ENCODE results near the gene SYMPK. TPM values are rescaled to one million over a fixed set of nuclear protein-coding genes. Genes with fewer than 3 reads are reported as not detected.

The SYMPK gene
- total RNA-seq, 4 donors from 2014 or later = 28.4 to 36.6 (median 31.6) TPM

GRCh38 chr19:45774765-45775164 lies 88.2 kb downstream of the SYMPK start:
- no peaks in the 10 kb centered on the region for H3K27me3 ChIP-seq
- no peak for DNase-seq
- intact Hi-C loops (cut with DNase I) = no loop called here
- H3K4me1 ChIP-seq = peaks cover 15 to 37% (median 21%) of the 10 kb centered on the region in 3 donors
- TF ChIP-seq POLR2A (IDR thresholded peaks at IDR 0.05) (no peak), CTCF (IDR thresholded peaks at IDR 0.05) (peak in 1 of 6 experiments; percentile 15)
- no peak overlapping the region for H3K27ac ChIP-seq
- H3K36me3 ChIP-seq = peaks cover 14 to 53% (median 15%) of the 10 kb centered on the region in 3 donors
- no peak overlapping the region for H3K4me3 ChIP-seq
- no peaks in the 10 kb centered on the region for H3K9me3 ChIP-seq
- WGBS, 2 donors = 90 to 91% methylated on average over 7 to 9 of the region's 9 CpGs

- Histone ChIP-seq H3K27ac (no peak overlapping the region), H3K9me3 (no peaks in the 10 kb centered on the region), H3K4me3 (no peak overlapping the region), H3K27me3 (no peaks in the 10 kb centered on the region), H3K4me1 (peaks cover 5 to 25% (median 10%) of the 10 kb centered on the region in 3 donors), H3K36me3 (peaks cover 14 to 50% (median 15%) of the 10 kb centered on the region in 3 donors)
- TF ChIP-seq POLR2A (IDR thresholded peaks at IDR 0.05) (no peak), CTCF (IDR thresholded peaks at IDR 0.05) (no peak)
- intact Hi-C loops (cut with DNase I) = no loop called here
- DNase-seq = no peak
- WGBS, 2 donors = 34 to 40% methylated on average over 2 of the region's 2 CpGs
Observed at GRCh38 chr19:45773384-45773783, 89.6 kb downstream of the SYMPK start.

GRCh38 chr19:45772912-45773311 lies 90.0 kb downstream of the SYMPK start:
- H3K36me3 ChIP-seq = peaks cover 14 to 46% (median 15%) of the 10 kb centered on the region in 3 donors
- H3K4me3 ChIP-seq = no peak overlapping the region
- no peak overlapping the region for H3K27ac ChIP-seq
- H3K27me3 ChIP-seq = peaks cover 0 to under 1% (median 0%) of the 10 kb centered on the region in 4 donors
- DNase-seq = no peak
- WGBS, 2 donors = 80% methylated on average over 1 of the region's 3 CpGs; no CpG with 5 or more reads in 1 of the 2 donors
- intact Hi-C loops (cut with DNase I) = no loop called here
- TF ChIP-seq CTCF (IDR thresholded peaks at IDR 0.05) (no peak), POLR2A (IDR thresholded peaks at IDR 0.05) (no peak)
- no peaks in the 10 kb centered on the region for H3K9me3 ChIP-seq
- H3K4me1 ChIP-seq = peaks cover 5 to 23% (median 9%) of the 10 kb centered on the region in 3 donors

- no peaks in the 10 kb centered on the region for H3K9me3 ChIP-seq
- TF ChIP-seq POLR2A (IDR thresholded peaks at IDR 0.05) (no peak), CTCF (IDR thresholded peaks at IDR 0.05) (no peak)
- peaks cover 8 to 30% (median 9%) of the 10 kb centered on the region in 3 donors for H3K4me1 ChIP-seq
- 69 to 75% methylated on average over 10 of the region's 14 CpGs for WGBS, 2 donors
- peaks cover 8 to 39% (median 10%) of the 10 kb centered on the region in 3 donors for H3K36me3 ChIP-seq
- peaks cover 0 to 2% (median 0%) of the 10 kb centered on the region in 4 donors for H3K27me3 ChIP-seq
- no peak for DNase-seq
- intact Hi-C loops (cut with DNase I) = no loop called here
- no peak overlapping the region for H3K4me3 ChIP-seq
- peak overlapping the region in 2 of 4 donors; percentile 96 to 98 for H3K27ac ChIP-seq
Observed at GRCh38 chr19:45772130-45772840, 90.7 kb downstream of the SYMPK start.

- peaks cover 17 to 38% (median 17%) of the 10 kb centered on the region in 3 donors for H3K4me1 ChIP-seq
Observed at GRCh38 chr19:45771311-45771933, 91.5 kb downstream of the SYMPK start.

More at GRCh38 chr19:45771311-45771933, 91.5 kb downstream of the SYMPK start:
- H3K9me3 ChIP-seq = no peaks in the 10 kb centered on the region
- peak overlapping the region in 2 of 4 donors; percentile 76 to 79 for H3K4me3 ChIP-seq
- TF ChIP-seq POLR2A (IDR thresholded peaks at IDR 0.05) (no peak), CTCF (IDR thresholded peaks at IDR 0.05) (no peak)
- intact Hi-C loops (cut with DNase I) = no loop called here
- 68 to 70% methylated on average over 15 to 21 of the region's 46 CpGs for WGBS, 2 donors
- DNase-seq = no peak
- H3K27me3 ChIP-seq = peaks cover 0 to 7% (median 0%) of the 10 kb centered on the region in 4 donors
- peak overlapping the region; percentile 84 to 98 (median 96) for H3K27ac ChIP-seq
- H3K36me3 ChIP-seq = peaks cover 0 to 31% (median 5%) of the 10 kb centered on the region in 3 donors
